Sigmoid colon (tissue), 7 donors: ENCODE results near the gene NKX6-2. TPM values are rescaled to one million over a fixed set of nuclear protein-coding genes. Genes with fewer than 3 reads are reported as not detected.
"Not testable (repeated sequence)": the region's sequence is repeated elsewhere in the genome, so short reads cannot be mapped to it uniquely, and the experiment has no call there.

Source experiments
- DNase-seq: peaks from one replicate; pipeline ENCODE4 v3.0.0-alpha.2; 2019
- H3K27ac ChIP-seq, 4 donors: fragments of 200-600 bp; sonication (generic); one replicate each; pipeline ENCODE4 v1.5.1; 2016 to 2019; ENCODE audit warnings: mild to moderate bottlenecking in 1 of 4
- H3K27me3 ChIP-seq, 3 donors: fragments of 200-600 bp; sonication (generic); one replicate each; pipeline ENCODE4 v1.5.1; 2019; ENCODE audit warnings: mild to moderate bottlenecking in 1 of 3
- H3K36me3 ChIP-seq, 4 donors: fragments of 200-600 bp; sonication (generic); one replicate each; pipeline ENCODE4 v1.5.1; 2016 to 2019
- H3K4me1 ChIP-seq, 4 donors: fragments of 200-600 bp; sonication (generic); one replicate each; pipeline ENCODE4 v1.5.1; 2017 to 2019
- H3K4me3 ChIP-seq, 4 donors: fragments of 200-600 bp; sonication (generic); one replicate each; pipeline ENCODE4 v1.5.1; 2017 to 2019; ENCODE audit warnings: mild to moderate bottlenecking in 2 of 4, moderate library complexity in 1 of 4
- H3K9me3 ChIP-seq, 4 donors: fragments of 200-600 bp in 3 of 4; sonication (generic) in 3 of 4; one replicate each; pipeline versions ENCODE4 v1.5.1 to v1.6.1; 2013 to 2019
- EP300 ChIP-seq, 4 donors: sonication (generic); formaldehyde crosslinking; IDR thresholded peaks; one replicate each; pipeline ENCODE4 v1.6.1; 2017; ENCODE audit warnings: antibody characterized with exemption in 4 of 4
- POLR2A ChIP-seq, 2 donors: fragments of 450-650 bp; IDR thresholded peaks; one replicate each; pipeline ENCODE4 v1.6.1; 2016; ENCODE audit warnings: antibody characterized with exemption in 2 of 2, mild to moderate bottlenecking in 2 of 2, moderate library complexity in 2 of 2
- POLR2AphosphoS5 ChIP-seq, 4 donors: sonication (generic); formaldehyde crosslinking; IDR thresholded peaks; one replicate each; pipeline ENCODE4 v1.6.1; 2017; ENCODE audit warnings: antibody characterized with exemption in 4 of 4
- WGBS, 2 donors: extraction: QIAGEN DNeasy Blood & Tissue Kit; methylation state at CpG; one replicate each; pipeline ENCODE4 v1.1.7; 2013; 5-methylcytosine and 5-hydroxymethylcytosine counted together
- intact Hi-C: fragments of 100-400 bp; cut with DNase I; formaldehyde crosslinking; loops from one replicate; pipeline ENCODE4 v1.15.1; 2023
- polyA plus RNA-seq, 3 donors: library from polyadenylated mRNA; stranded (reverse); fragments of 200-250 nt; gene quantifications; one replicate each; pipeline ENCODE4 v1.2.3, GENCODE V29; 2013
- total RNA-seq, 4 donors: library from RNA; depleted of rRNA; stranded (reverse); fragments of >200 nt; gene quantifications; one replicate each; pipeline ENCODE4 v1.1.0, GENCODE V29; 2016
- TF ChIP-seq, protein P1 (sequence below), 4 experiments: fragments of 450-650 bp in 3 of 4; fragments of 200-600 bp in 1 of 4; IDR thresholded peaks; one replicate each; pipeline ENCODE4 v1.5.1; 2016 to 2019; ENCODE audit warnings: antibody characterized with exemption in 4 of 4, mild to moderate bottlenecking in 3 of 4, moderate library complexity in 2 of 4
- donor health status: healthy with polysubstance abuse.
- donor health status: Bipolar disorder and iron deficiency.
- donor health status: healthy.

NKX6-2 gene
- total and polyA plus RNA-seq, 7 donors = 0.01 to 0.60 TPM; not detected in 5

DNA sequence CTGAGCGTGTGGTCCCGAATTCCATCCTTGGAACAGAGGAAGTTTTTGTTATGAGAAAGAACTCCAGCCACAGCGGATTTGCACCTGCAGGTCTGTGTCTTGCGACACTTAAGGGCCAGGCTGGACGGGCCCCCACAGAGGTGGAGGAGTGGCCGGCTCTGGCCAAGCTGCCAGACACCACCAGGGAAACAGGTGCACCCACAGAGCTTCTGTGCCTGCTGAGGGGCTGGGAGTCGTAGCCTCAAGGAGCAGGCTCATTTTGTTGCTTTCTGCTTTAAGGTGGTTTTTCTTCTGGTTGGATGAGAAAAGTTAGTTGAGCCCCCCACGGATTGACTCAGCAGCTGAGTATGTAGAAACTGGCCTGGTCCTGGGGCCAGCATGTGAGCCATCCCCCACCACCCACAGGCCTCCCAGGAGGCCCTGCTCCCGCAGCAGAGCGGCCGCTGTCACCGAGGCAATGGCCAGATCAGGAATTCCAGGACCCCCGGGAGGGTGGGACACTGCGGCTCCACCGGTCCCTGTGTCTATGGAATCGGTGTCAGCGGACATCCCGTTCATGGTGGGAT is 41.9 kb downstream of the NKX6-2 start:
- peaks cover 0 to 23% (median 19%) of the 10 kb centered on the region in 4 donors for H3K4me1 ChIP-seq
- intact Hi-C loops = loop anchor here (10.0 kb wide), 1 partner anchor 89 kb away; no protein-coding TSS in a partner anchor
- H3K9me3 ChIP-seq = no peaks in the 10 kb centered on the region
- H3K27me3 ChIP-seq = no peaks in the 10 kb centered on the region
- H3K27ac ChIP-seq = no peak overlapping the region
- no peak for DNase-seq
- H3K36me3 ChIP-seq = peaks cover 0 to 20% (median 0%) of the 10 kb centered on the region in 4 donors
- 95 to 96% methylated on average over 18 of the region's 18 CpGs for WGBS, 2 donors
- TF ChIP-seq EP300 (IDR thresholded peaks at IDR 0.05) = no peak
- TF ChIP-seq POLR2A (IDR thresholded peaks at IDR 0.05) = no peak
- TF ChIP-seq POLR2AphosphoS5 (IDR thresholded peaks at IDR 0.05) = no peak
- TF ChIP-seq, protein P1, sequence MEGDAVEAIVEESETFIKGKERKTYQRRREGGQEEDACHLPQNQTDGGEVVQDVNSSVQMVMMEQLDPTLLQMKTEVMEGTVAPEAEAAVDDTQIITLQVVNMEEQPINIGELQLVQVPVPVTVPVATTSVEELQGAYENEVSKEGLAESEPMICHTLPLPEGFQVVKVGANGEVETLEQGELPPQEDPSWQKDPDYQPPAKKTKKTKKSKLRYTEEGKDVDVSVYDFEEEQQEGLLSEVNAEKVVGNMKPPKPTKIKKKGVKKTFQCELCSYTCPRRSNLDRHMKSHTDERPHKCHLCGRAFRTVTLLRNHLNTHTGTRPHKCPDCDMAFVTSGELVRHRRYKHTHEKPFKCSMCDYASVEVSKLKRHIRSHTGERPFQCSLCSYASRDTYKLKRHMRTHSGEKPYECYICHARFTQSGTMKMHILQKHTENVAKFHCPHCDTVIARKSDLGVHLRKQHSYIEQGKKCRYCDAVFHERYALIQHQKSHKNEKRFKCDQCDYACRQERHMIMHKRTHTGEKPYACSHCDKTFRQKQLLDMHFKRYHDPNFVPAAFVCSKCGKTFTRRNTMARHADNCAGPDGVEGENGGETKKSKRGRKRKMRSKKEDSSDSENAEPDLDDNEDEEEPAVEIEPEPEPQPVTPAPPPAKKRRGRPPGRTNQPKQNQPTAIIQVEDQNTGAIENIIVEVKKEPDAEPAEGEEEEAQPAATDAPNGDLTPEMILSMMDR (IDR thresholded peaks at IDR 0.05) = no peak
- H3K4me3 ChIP-seq = no peak overlapping the region

DNA sequence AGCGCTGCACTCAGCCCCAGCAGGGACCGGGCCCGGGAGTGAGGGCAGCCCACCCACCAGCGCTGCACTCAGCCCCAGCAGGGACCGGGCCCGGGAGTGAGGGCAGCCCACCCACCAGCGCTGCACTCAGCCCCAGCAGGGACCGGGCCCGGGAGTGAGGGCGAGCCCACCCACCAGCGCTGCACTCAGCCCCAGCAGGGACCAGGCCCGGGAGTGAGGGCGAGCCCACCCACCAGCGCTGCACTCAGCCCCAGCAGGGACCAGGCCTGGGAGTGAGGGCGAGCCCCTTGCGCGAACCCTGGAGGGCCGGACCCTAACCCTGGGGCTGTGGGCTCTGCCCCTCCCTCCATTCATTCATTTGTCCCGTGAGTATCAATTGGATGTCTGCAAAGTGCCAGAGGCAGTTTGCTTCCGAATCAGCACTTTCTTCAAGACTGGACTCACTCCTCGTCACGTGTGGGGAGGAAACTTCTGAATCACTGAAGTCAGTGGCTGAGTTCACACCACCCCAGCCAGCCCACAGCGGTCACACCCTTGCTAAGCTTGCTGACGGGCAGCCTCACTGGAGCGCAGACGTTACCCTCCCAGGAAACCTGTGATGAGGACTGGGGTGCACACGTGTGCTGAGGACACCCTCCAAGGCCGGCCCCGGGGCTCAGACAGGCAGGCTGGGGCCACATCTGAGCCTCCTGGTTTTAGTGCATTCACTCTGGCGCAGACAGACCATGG is 42.6 kb downstream of the NKX6-2 start:
- H3K36me3 ChIP-seq = peaks cover 0 to 24% (median 0%) of the 10 kb centered on the region in 4 donors
- H3K4me3 ChIP-seq, H3K9me3 ChIP-seq, H3K27ac ChIP-seq, H3K27me3 ChIP-seq, DNase-seq: not testable (repeated sequence)
- H3K4me1 ChIP-seq = peaks cover 0 to 23% (median 19%) of the 10 kb centered on the region in 4 donors
- WGBS, 2 donors = 89 to 92% methylated on average over 30 of the region's 30 CpGs
- intact Hi-C loops = loop anchor here (10.0 kb wide), 1 partner anchor 89 kb away; no protein-coding TSS in a partner anchor

DNA sequence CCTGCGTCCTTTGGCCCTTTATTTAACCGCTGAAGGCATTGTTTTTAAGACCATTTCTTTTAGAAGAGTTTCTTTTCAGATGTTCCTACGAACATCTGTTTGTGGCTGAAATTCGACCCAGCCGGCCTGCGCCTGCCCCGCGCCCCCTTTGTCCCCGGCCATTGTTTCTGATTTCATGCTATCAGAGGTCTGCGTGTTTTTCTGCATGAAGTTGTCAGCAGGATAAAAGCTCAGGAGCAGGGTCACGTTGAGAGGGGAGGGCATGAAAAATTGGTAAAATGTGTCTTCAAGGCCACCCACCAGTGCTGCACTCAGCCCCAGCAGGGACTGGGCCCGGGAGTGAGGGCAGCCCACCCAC is 43.1 kb downstream of the NKX6-2 start:
- 92 to 94% methylated on average over 12 of the region's 12 CpGs for WGBS, 2 donors
- no peaks in the 10 kb centered on the region for H3K27me3 ChIP-seq
- no peak overlapping the region for H3K4me3 ChIP-seq
- TF ChIP-seq POLR2AphosphoS5 (IDR thresholded peaks at IDR 0.05) (no peak), POLR2A (IDR thresholded peaks at IDR 0.05) (no peak), EP300 (IDR thresholded peaks at IDR 0.05) (no peak)
- TF ChIP-seq, protein P1 (IDR thresholded peaks at IDR 0.05) = no peak
- intact Hi-C loops = loop anchor here (10.0 kb wide), 1 partner anchor 88 kb away; no protein-coding TSS in a partner anchor
- peaks cover 0 to 24% (median 0%) of the 10 kb centered on the region in 4 donors for H3K36me3 ChIP-seq
- no peak overlapping the region for H3K27ac ChIP-seq
- peaks cover 0 to 23% (median 19%) of the 10 kb centered on the region in 4 donors for H3K4me1 ChIP-seq
- no peaks in the 10 kb centered on the region for H3K9me3 ChIP-seq
- no peak for DNase-seq

DNA sequence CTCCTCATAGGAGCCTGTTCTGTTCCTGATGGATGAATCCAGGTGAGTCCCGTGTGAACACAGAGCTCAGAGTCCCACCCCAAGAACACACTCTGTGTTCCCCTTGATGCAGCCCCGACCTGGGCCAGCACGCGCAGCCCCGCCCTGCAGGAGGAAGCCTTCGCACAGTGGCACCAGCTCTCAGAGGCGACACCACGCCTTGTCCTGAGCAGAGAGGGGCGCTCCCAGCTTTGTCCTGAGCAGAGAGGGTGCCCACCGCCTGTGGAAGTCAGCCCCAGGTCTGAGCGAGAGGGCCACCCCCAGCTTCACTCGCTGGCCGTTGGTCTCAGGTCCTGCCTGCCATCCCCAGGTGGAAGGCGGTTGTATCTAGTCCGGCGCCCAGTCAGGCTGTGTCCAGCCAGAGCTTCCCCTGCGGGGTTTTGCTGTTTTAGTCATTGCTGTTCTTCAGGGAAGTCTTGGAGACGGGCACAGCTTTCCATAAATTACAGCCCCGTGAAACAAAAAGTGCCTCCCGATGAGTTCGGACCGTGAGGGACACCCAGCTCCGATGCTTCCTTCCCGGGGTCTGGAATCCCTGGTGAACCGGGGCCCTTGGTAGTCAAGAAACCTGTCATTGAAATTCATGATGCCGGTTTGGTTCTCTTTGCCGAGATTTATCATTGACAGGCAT is 43.6 kb downstream of the NKX6-2 start:
- no peaks in the 10 kb centered on the region for H3K27me3 ChIP-seq
- no peak overlapping the region for H3K4me3 ChIP-seq
- peaks cover 0 to 20% (median 17%) of the 10 kb centered on the region in 4 donors for H3K4me1 ChIP-seq
- intact Hi-C loops = loop anchor here (10.0 kb wide), 1 partner anchor 88 kb away; no protein-coding TSS in a partner anchor
- no peaks in the 10 kb centered on the region for H3K9me3 ChIP-seq
- no peak for DNase-seq
- 81 to 91% methylated on average over 27 of the region's 27 CpGs for WGBS, 2 donors
- H3K27ac ChIP-seq = no peak overlapping the region
- TF ChIP-seq POLR2AphosphoS5 (IDR thresholded peaks at IDR 0.05) (no peak), POLR2A (IDR thresholded peaks at IDR 0.05) (no peak), EP300 (IDR thresholded peaks at IDR 0.05) (no peak)
- TF ChIP-seq, protein P1 (IDR thresholded peaks at IDR 0.05) = no peak
- H3K36me3 ChIP-seq = peaks cover 0 to 24% (median 0%) of the 10 kb centered on the region in 4 donors

DNA sequence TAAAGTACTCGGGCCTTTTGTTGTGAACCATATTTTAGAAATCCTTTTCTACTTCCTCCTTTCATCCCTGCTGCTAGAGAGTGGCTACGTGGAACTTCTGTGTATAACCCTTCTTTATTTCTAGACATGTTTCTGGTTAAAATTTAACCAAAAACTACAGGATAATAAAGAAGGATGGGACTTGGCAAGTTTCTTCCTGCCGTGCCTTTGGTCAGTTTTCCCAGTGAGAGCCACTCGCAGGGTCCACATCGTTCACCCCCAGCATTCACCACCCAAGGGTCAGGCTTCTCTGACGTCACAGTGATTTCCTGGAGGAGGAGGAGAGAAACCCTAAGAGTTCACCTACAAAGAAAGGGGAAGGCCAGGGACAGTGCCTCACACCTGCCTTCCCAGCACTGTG is 45.4 kb downstream of the NKX6-2 start:
- H3K9me3 ChIP-seq = no peaks in the 10 kb centered on the region
- TF ChIP-seq, protein P1 (IDR thresholded peaks at IDR 0.05) = no peak
- TF ChIP-seq POLR2AphosphoS5 (IDR thresholded peaks at IDR 0.05) (no peak), EP300 (IDR thresholded peaks at IDR 0.05) (no peak), POLR2A (IDR thresholded peaks at IDR 0.05) (no peak)
- no peak overlapping the region for H3K4me3 ChIP-seq
- no peaks in the 10 kb centered on the region for H3K27me3 ChIP-seq
- intact Hi-C loops = loop anchor here (10.0 kb wide), 1 partner anchor 86 kb away; no protein-coding TSS in a partner anchor
- no peak overlapping the region for H3K27ac ChIP-seq
- H3K4me1 ChIP-seq = peaks cover 0 to 3% (median under 1%) of the 10 kb centered on the region in 4 donors
- H3K36me3 ChIP-seq = peaks cover 0 to 24% (median 4%) of the 10 kb centered on the region in 4 donors
- 15 to 69% methylated on average over 6 of the region's 6 CpGs for WGBS, 2 donors
- no peak for DNase-seq
